ENCODE data around the gene DPP3. TPM values are rescaled to one million over a fixed set of nuclear protein-coding genes. Genes with fewer than 3 reads are reported as not detected.

DPP3 gene
- total RNA-seq, 2 experiments from 2014 or later, result 72.4 to 75.8 TPM

GRCh38 chr11:66472054-66472453 is 8.2 kb upstream of the DPP3 start:
- no peak overlapping the region for H3K27ac Mint-ChIP-seq
- ChIA-PET POLR2A (interaction anchor here (1.1 to 1.2 kb wide), 2 partner anchors 9 to 19 kb away, joined by 3 read pairs; no protein-coding TSS in a partner anchor), CTCF (interaction anchor here (0.9 to 1.8 kb wide), 3 partner anchors 8 to 63 kb away, joined by 3 to 7 read pairs (median 4); partner anchors contain the start of gene DPP3)
- no peak overlapping the region for H3K4me3 Mint-ChIP-seq
- H3K4me1 Mint-ChIP-seq (ENCODE audit: low read depth), result peaks cover 16% of the 10 kb centered on the region
- TF ChIP-seq CTCF (IDR thresholded peaks at IDR 0.05), result no peak
- DNase-seq (no peak), ATAC-seq (no peak)
- no peaks in the 10 kb centered on the region for H3K9me3 Mint-ChIP-seq
- no peaks in the 10 kb centered on the region for H3K27me3 Mint-ChIP-seq
- intact Hi-C loops (cut with micrococcal nuclease), result loop anchor here (5.0 kb wide), 1 partner anchor 35 kb away; the partner anchor contains the start of gene MRPL11
- H3K36me3 Mint-ChIP-seq (ENCODE audit: low read depth), result peaks cover 2% of the 10 kb centered on the region

- H3K27ac Mint-ChIP-seq, result no peak overlapping the region
- no peak for ATAC-seq
- H3K4me1 Mint-ChIP-seq (ENCODE audit: low read depth), result peaks cover 10% of the 10 kb centered on the region
- H3K4me3 Mint-ChIP-seq, result no peak overlapping the region
- intact Hi-C loops (cut with micrococcal nuclease), result loop anchor here (5.0 kb wide), 1 partner anchor 36 kb away; the partner anchor contains the start of gene MRPL11
- peaks cover 2% of the 10 kb centered on the region for H3K36me3 Mint-ChIP-seq (ENCODE audit: low read depth)
- TF ChIP-seq CTCF (IDR thresholded peaks at IDR 0.05), result no peak
- H3K27me3 Mint-ChIP-seq, result no peaks in the 10 kb centered on the region
- DNase-seq, result no peak
- CTCF ChIA-PET, result no interaction called here
- no peaks in the 10 kb centered on the region for H3K9me3 Mint-ChIP-seq
- POLR2A ChIA-PET, result no interaction called here
Observed at GRCh38 chr11:66473167-66473566, 7.1 kb upstream of the DPP3 start.

- ChIA-PET POLR2A (interaction anchor here (0.5 kb wide), 2 partner anchors 152 to 255 kb away, joined by 3 read pairs; no protein-coding TSS in a partner anchor), CTCF (no interaction called here)
- Mint-ChIP-seq H3K4me1 (ENCODE audit: low read depth) (peaks cover 11% of the 10 kb centered on the region), H3K27ac (no peak overlapping the region), H3K36me3 (ENCODE audit: low read depth) (peaks cover 5% of the 10 kb centered on the region), H3K27me3 (no peaks in the 10 kb centered on the region), H3K4me3 (no peak overlapping the region), H3K9me3 (no peaks in the 10 kb centered on the region)
- intact Hi-C loops (cut with micrococcal nuclease), result loop anchor here (5.0 kb wide), 1 partner anchor 37 kb away; the partner anchor contains the start of gene MRPL11
- DNase-seq (no peak), ATAC-seq (no peak)
- no peak for TF ChIP-seq CTCF (IDR thresholded peaks at IDR 0.05)
Observed at GRCh38 chr11:66473608-66474515, 6.4 kb upstream of the DPP3 start.

- H3K27ac Mint-ChIP-seq, result no peak overlapping the region
- H3K27me3 Mint-ChIP-seq, result no peaks in the 10 kb centered on the region
- H3K4me3 Mint-ChIP-seq, result no peak overlapping the region
- H3K36me3 Mint-ChIP-seq (ENCODE audit: low read depth), result peaks cover 6% of the 10 kb centered on the region
- no peaks in the 10 kb centered on the region for H3K9me3 Mint-ChIP-seq
- ATAC-seq, result no peak
- POLR2A ChIA-PET, result interaction anchor here (1.6 kb wide), 1 partner anchor 8 kb away, joined by 6 read pairs; no protein-coding TSS in a partner anchor
- DNase-seq, result no peak
- no peak for TF ChIP-seq CTCF (IDR thresholded peaks at IDR 0.05)
- peaks cover 13% of the 10 kb centered on the region for H3K4me1 Mint-ChIP-seq (ENCODE audit: low read depth)
- CTCF ChIA-PET, result no interaction called here
- intact Hi-C loops (cut with micrococcal nuclease), result loop anchor here (5.0 kb wide), 1 partner anchor 68 kb away; no protein-coding TSS in a partner anchor
Observed at GRCh38 chr11:66475349-66476172, 4.7 kb upstream of the DPP3 start.

Measured in activated CD8-positive, alpha-beta T cell treated with anti-CD3 and anti-CD28 coated beads for 36 hours (primary cell).